Measurements from ENCODE around the gene USP7. TPM values are rescaled to one million over a fixed set of nuclear protein-coding genes. Genes with fewer than 3 reads are reported as not detected.

USP7 gene
- total RNA-seq, 3 donors from 2014 or later: 87.9 to 156 (median 118) TPM

GRCh38 chr16:8943001-8943763 lies 20.5 kb downstream of the USP7 start:
- no peak for TF ChIP-seq POLR2AphosphoS5 (IDR thresholded peaks at IDR 0.05)
- no peak for TF ChIP-seq CTCF (IDR thresholded peaks at IDR 0.05)
- no peak for TF ChIP-seq POLR2A (IDR thresholded peaks at IDR 0.05)
- intact Hi-C loops (cut with DNase I; ENCODE audit: low total_unique reads): no loop called here
- no peak for DNase-seq (ENCODE audit: low spot score in 2 of 2)
- no peak overlapping the region for H3K4me3 ChIP-seq
- H3K27me3 ChIP-seq: no peaks in the 10 kb centered on the region
- peaks cover 0 to 11% of the 10 kb centered on the region in 2 donors for H3K4me1 ChIP-seq
- H3K36me3 ChIP-seq: no peaks in the 10 kb centered on the region
- no peaks in the 10 kb centered on the region for H3K9me3 ChIP-seq
- no peak overlapping the region for H3K27ac ChIP-seq

GRCh38 chr16:8941718-8942344 lies 21.9 kb downstream of the USP7 start:
- intact Hi-C loops (cut with DNase I; ENCODE audit: low total_unique reads): no loop called here
- no peaks in the 10 kb centered on the region for H3K27me3 ChIP-seq
- DNase-seq (ENCODE audit: low spot score in 2 of 2): no peak
- no peaks in the 10 kb centered on the region for H3K9me3 ChIP-seq
- peaks cover 0 to 17% of the 10 kb centered on the region in 2 donors for H3K4me1 ChIP-seq
- no peak overlapping the region for H3K4me3 ChIP-seq
- no peak for TF ChIP-seq POLR2A (IDR thresholded peaks at IDR 0.05)
- TF ChIP-seq POLR2AphosphoS5 (IDR thresholded peaks at IDR 0.05): no peak
- TF ChIP-seq CTCF (IDR thresholded peaks at IDR 0.05): no peak
- H3K27ac ChIP-seq: no peak overlapping the region
- H3K36me3 ChIP-seq: no peaks in the 10 kb centered on the region

GRCh38 chr16:8937803-8938202 lies 25.9 kb downstream of the USP7 start:
- no peak overlapping the region for H3K27ac ChIP-seq
- no peaks in the 10 kb centered on the region for H3K9me3 ChIP-seq
- intact Hi-C loops (cut with DNase I; ENCODE audit: low total_unique reads): no loop called here
- DNase-seq (ENCODE audit: low spot score in 2 of 2): no peak
- no peak overlapping the region for H3K4me3 ChIP-seq
- TF ChIP-seq CTCF (IDR thresholded peaks at IDR 0.05) (no peak), POLR2A (IDR thresholded peaks at IDR 0.05) (no peak), POLR2AphosphoS5 (IDR thresholded peaks at IDR 0.05) (no peak)
- H3K4me1 ChIP-seq: peaks cover 0 to 11% of the 10 kb centered on the region in 2 donors
- H3K36me3 ChIP-seq: no peaks in the 10 kb centered on the region
- H3K27me3 ChIP-seq: no peaks in the 10 kb centered on the region

- Histone ChIP-seq H3K9me3 (no peaks in the 10 kb centered on the region), H3K4me3 (no peak overlapping the region), H3K4me1 (peaks cover 0 to 8% of the 10 kb centered on the region in 2 donors), H3K36me3 (no peaks in the 10 kb centered on the region), H3K27me3 (no peaks in the 10 kb centered on the region), H3K27ac (no peak overlapping the region)
- peak in 2 of 3 donors; percentile 21 to 22 for TF ChIP-seq CTCF (IDR thresholded peaks at IDR 0.05)
- TF ChIP-seq POLR2A (IDR thresholded peaks at IDR 0.05): no peak
- intact Hi-C loops (cut with DNase I; ENCODE audit: low total_unique reads): no loop called here
- no peak for DNase-seq (ENCODE audit: low spot score in 2 of 2)
Observed at GRCh38 chr16:8936421-8936820, 27.3 kb downstream of the USP7 start.

- no peaks in the 10 kb centered on the region for H3K36me3 ChIP-seq
Observed at GRCh38 chr16:8935989-8936388, 27.7 kb downstream of the USP7 start.

More at GRCh38 chr16:8935989-8936388, 27.7 kb downstream of the USP7 start:
- H3K4me3 ChIP-seq: no peak overlapping the region
- TF ChIP-seq POLR2A (IDR thresholded peaks at IDR 0.05): no peak
- no peak for TF ChIP-seq CTCF (IDR thresholded peaks at IDR 0.05)
- TF ChIP-seq POLR2AphosphoS5 (IDR thresholded peaks at IDR 0.05): no peak
- H3K4me1 ChIP-seq: peaks cover 0 to 8% of the 10 kb centered on the region in 2 donors
- no peaks in the 10 kb centered on the region for H3K27me3 ChIP-seq
- no peak overlapping the region for H3K27ac ChIP-seq
- intact Hi-C loops (cut with DNase I; ENCODE audit: low total_unique reads): no loop called here
- no peaks in the 10 kb centered on the region for H3K9me3 ChIP-seq
- no peak for DNase-seq (ENCODE audit: low spot score in 2 of 2)

All from breast epithelium (tissue), 4 donors.